ENCODE results near the gene ARHGAP32. TPM values are rescaled to one million over a fixed set of nuclear protein-coding genes. Genes with fewer than 3 reads are reported as not detected.

Gene ARHGAP32
- total and polyA plus RNA-seq, 7 donors, result 9.2 to 20.0 (median 12.0) TPM

- DNase-seq, result no peak
- Histone ChIP-seq H3K27me3 (no peaks in the 10 kb centered on the region), H3K4me3 (no peak within 1 kb of the TSS), H3K9me3 (no peaks in the 10 kb centered on the region), H3K36me3 (no peaks in the 10 kb centered on the region), H3K27ac (no peak within 1 kb of the TSS), H3K4me1 (no peaks in the 10 kb centered on the region)
- intact Hi-C loops (cut with DNase I), result no loop called here
- WGBS, 2 donors, result 94 to 96% methylated on average over 21 of the region's 21 CpGs
- TF ChIP-seq CTCF (IDR thresholded peaks at IDR 0.05) (no peak), POLR2A (IDR thresholded peaks at IDR 0.05) (no peak), POLR2AphosphoS5 (IDR thresholded peaks at IDR 0.05) (no peak), EP300 (IDR thresholded peaks at IDR 0.05) (no peak)
These were observed 249.2 kb downstream of the ARHGAP32 start, which contains the start of gene TP53AIP1 for GRCh38 chr11:128942817-128943427. TSS of gene TP53AIP1 (minus strand) at chr11:128942871. CDS start at chr11:128937818, 5,053 bp downstream.

GRCh38 chr11:128942272-128942612, 249.9 kb downstream of the ARHGAP32 start:
- TF ChIP-seq POLR2AphosphoS5 (IDR thresholded peaks at IDR 0.05) (no peak), EP300 (IDR thresholded peaks at IDR 0.05) (no peak), POLR2A (IDR thresholded peaks at IDR 0.05) (no peak), CTCF (IDR thresholded peaks at IDR 0.05) (no peak)
- no peak overlapping the region for H3K4me3 ChIP-seq
- H3K27ac ChIP-seq, result no peak overlapping the region
- intact Hi-C loops (cut with DNase I), result no loop called here
- no peaks in the 10 kb centered on the region for H3K27me3 ChIP-seq
- DNase-seq, result no peak
- no peaks in the 10 kb centered on the region for H3K4me1 ChIP-seq
- no peaks in the 10 kb centered on the region for H3K9me3 ChIP-seq
- WGBS, 2 donors, result 95 to 97% methylated on average over 13 of the region's 13 CpGs
- no peaks in the 10 kb centered on the region for H3K36me3 ChIP-seq

- H3K9me3 ChIP-seq, result no peaks in the 10 kb centered on the region
- no peak overlapping the region for H3K27ac ChIP-seq
- no peak for TF ChIP-seq EP300 (IDR thresholded peaks at IDR 0.05)
- no peak for TF ChIP-seq POLR2AphosphoS5 (IDR thresholded peaks at IDR 0.05)
- no peak for TF ChIP-seq CTCF (IDR thresholded peaks at IDR 0.05)
- no peak for TF ChIP-seq POLR2A (IDR thresholded peaks at IDR 0.05)
- H3K4me1 ChIP-seq, result no peaks in the 10 kb centered on the region
- H3K27me3 ChIP-seq, result no peaks in the 10 kb centered on the region
- DNase-seq, result no peak
- no peak overlapping the region for H3K4me3 ChIP-seq
- 92% methylated on average over 14 of the region's 14 CpGs for WGBS, 2 donors
- intact Hi-C loops (cut with DNase I), result no loop called here
- H3K36me3 ChIP-seq, result no peaks in the 10 kb centered on the region
These were observed 250.4 kb downstream of the ARHGAP32 start for GRCh38 chr11:128941573-128942271.

GRCh38 chr11:128941110-128941509, 251.0 kb downstream of the ARHGAP32 start:
- H3K4me3 ChIP-seq, result no peak overlapping the region
- no peak for DNase-seq
- H3K4me1 ChIP-seq, result no peaks in the 10 kb centered on the region
- 85 to 86% methylated on average over 8 of the region's 8 CpGs for WGBS, 2 donors
- no peak for TF ChIP-seq EP300 (IDR thresholded peaks at IDR 0.05)
- TF ChIP-seq CTCF (IDR thresholded peaks at IDR 0.05), result no peak
- TF ChIP-seq POLR2A (IDR thresholded peaks at IDR 0.05), result no peak
- no peak for TF ChIP-seq POLR2AphosphoS5 (IDR thresholded peaks at IDR 0.05)
- H3K27me3 ChIP-seq, result no peaks in the 10 kb centered on the region
- no peaks in the 10 kb centered on the region for H3K36me3 ChIP-seq
- H3K27ac ChIP-seq, result no peak overlapping the region
- intact Hi-C loops (cut with DNase I), result no loop called here
- H3K9me3 ChIP-seq, result no peaks in the 10 kb centered on the region
